ENCODE measurements around the gene ZNF500. TPM values are rescaled to one million over a fixed set of nuclear protein-coding genes. Genes with fewer than 3 reads are reported as not detected.
"Not testable (repeated sequence)": the region's sequence is repeated elsewhere in the genome, so short reads cannot be mapped to it uniquely, and the experiment has no call there.

Gene ZNF500
- total RNA-seq, 2 donors from 2014 or later = 7.9 TPM

- DNase-seq (ENCODE audit: low spot score) = no peak
- intact Hi-C loops (cut with DNase I) = no loop called here
Observed at GRCh38 chr16:4798456-4798855, 31.5 kb upstream of the ZNF500 start.

DNA sequence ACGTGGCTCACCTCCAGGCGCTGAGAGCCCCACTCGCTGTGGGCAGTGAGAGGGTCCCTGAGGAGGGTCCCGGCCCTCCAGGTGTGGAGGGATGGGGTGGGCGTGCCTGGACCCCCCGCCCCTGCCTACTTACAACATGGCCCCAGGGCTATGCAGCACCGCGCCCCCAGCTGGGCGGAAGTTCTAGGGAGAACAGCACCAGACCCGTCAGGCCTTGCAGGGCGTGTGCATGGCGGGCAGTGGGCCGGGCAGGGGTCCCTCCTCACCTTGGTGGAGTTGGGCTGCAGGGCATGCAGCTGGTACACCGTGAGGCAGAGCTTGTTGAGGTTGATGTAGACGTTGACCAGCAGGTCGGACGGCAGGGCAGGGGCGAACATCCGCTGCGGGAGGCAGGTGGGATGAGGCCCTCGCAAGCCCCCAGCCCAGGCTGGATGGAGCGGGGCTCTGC is 30.9 kb upstream of the ZNF500 start:
- DNase-seq (ENCODE audit: low spot score) = no peak
- intact Hi-C loops (cut with DNase I) = no loop called here

DNA sequence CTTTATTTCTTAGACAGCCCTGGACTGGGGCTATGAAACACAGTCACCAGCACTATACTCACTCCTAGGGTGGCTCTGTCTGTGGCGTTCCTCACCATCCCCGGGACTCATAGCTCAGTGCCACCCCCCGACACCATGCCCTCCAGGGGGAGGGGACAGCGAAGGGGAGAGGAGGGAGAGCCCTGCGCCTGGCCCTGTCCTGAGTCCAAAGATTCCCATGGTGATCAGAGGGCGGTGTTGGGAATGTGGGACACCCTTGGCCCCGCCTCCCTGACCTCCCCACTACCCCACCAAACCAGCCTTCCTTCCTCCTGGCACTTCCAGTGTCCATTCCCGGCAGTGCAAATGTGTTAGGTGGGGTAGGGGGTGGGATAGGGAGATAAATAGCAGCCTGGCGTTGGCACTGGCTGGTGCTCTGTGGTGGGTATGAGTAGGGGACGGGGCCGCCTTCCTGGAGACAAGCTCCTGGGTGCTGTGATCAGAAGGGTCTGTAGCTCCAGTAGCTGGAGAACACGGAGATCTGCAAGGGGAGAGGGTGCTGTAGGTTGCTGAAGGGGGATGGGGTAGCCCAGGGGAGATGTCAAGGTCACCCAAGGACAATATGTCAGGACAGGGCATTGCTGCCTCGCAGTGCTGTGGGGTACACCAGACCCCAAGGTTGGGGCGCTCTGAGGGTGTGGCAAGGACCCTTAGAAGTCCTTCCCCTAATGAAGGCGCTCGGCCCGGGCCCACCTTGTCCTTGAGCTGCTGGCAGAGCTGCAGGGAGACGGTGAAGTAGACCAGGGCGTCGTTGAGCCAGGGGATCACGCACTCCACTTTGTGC is 30.2 kb upstream of the ZNF500 start:
- intact Hi-C loops (cut with DNase I) = no loop called here
- no peak for DNase-seq (ENCODE audit: low spot score)

DNA sequence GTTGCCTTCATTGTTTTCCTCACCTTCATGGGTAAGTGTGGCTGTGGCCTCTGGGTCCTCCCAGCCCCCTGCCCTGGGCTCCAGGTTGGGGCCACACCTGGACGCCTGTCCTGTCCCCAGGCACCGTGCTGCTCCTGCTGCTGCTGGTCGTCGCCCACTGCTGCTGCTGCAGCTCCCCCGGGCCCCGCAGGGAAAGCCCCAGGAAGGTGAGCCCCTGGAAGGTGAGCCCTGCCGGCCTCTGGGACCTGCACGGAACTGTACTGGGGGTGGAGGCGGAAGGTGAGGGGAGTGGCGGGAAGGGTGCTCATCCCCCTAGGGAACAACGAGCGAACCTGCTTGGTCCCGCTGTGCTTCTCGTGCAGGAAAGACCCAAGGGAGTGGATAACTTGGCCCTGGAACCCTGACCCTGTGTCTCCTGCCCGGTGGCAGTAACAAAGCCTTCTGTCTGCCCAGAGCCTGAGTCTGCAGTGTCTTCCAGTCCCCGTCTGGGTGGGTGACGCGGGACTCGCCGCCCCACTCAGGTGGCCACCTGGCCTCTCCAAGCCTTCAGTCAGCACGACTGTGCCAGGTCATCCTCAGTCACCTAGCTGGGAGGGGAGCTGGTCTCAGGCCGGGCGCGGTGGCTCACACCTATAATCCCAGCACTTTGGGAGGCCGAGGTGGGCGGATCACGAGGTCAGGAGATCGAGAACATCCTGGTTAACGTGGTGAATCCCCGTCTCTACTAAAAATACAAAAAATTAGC is 29.0 kb upstream of the ZNF500 start:
- no peak for DNase-seq (ENCODE audit: low spot score)
- intact Hi-C loops (cut with DNase I) = no loop called here

GRCh38 chr16:4795181-4795827 is 28.3 kb upstream of the ZNF500 start, which contains the start of gene SMIM22:
SMIM22 (plus strand) TSS chr16:4795369; CDS start chr16:4795735, 366 bp downstream.
- no peak for DNase-seq (ENCODE audit: low spot score)
- intact Hi-C loops (cut with DNase I) = no loop called here

DNA sequence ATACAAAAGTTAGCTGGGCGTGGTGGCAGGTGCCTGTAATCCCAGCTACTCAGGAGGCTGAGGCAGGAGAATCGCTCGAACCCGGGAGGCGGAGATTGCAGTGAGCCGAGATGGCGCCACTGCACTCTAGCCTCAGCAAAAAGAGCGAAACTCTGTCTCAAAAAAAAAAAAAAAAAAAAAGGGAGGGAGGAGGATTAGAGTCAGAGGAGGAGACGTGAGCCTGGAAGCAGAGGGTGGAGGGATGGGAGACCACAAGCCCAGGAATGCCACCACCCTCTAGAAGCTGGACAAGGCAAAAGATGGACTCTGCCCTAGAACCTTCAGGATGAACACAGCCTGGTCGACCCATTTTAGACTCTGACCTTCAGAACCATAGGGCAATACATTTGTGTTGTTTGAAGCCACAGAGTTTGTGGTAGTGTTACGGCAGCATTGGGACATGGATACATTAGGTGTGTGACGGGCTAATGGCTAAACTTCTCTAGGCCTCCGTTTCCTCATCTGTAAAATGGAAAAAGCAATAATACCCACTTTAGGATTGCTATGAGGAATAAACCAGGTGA is 26.1 kb upstream of the ZNF500 start:
- no peak for DNase-seq (ENCODE audit: low spot score)
- intact Hi-C loops (cut with DNase I) = no loop called here

DNA sequence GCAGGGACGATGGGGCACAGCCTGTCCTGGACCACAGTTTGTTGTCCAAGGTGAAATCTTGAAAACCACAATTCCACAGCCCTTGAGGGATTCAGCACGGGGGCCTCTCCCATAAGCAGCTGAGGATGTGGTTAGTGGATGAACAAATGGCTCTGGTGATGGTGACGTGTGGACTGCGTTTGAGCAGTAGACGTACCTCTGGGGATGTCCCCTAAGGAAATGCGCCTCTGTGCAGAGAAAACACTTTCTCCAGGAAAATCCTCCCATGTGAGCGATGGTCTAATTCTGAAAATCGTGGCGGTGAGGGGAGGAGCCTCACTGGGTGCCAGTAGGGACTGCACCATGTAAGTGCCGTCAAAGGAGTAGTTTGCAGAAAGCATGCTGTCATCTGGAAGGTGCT is 23.9 kb upstream of the ZNF500 start:
- intact Hi-C loops (cut with DNase I) = no loop called here
- DNase-seq (ENCODE audit: low spot score) = no peak

GRCh38 chr16:4790261-4790660 is 23.3 kb upstream of the ZNF500 start:
- DNase-seq (ENCODE audit: low spot score) = no peak
- intact Hi-C loops (cut with DNase I) = no loop called here

DNA sequence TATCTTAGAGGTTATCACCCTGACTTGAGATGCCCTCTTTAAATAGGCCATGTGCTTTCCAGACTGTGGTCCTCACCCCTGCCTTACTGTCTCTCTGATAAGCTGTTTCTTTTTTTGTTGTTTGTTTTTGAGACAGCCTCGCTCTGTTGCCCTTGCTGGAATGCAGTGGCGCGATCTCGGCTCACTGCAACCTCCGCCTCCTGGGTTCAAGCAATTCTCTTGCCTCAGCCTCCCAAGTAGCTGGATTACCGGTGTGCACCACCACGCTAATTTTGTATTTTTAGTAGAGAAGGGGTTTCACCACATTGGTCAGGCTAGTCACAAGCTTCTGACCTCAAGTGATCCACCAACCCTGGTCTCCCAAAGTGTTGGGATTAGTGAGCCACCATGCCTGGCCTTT is 21.9 kb upstream of the ZNF500 start:
- intact Hi-C loops (cut with DNase I) = no loop called here
- no peak for DNase-seq (ENCODE audit: low spot score)

- intact Hi-C loops (cut with DNase I) = no loop called here
- no peak for DNase-seq (ENCODE audit: low spot score)
Observed at GRCh38 chr16:4788489-4788889, 21.5 kb upstream of the ZNF500 start.

- DNase-seq (ENCODE audit: low spot score) = no peak
- intact Hi-C loops (cut with DNase I) = no loop called here
Observed at GRCh38 chr16:4787627-4788482, 20.9 kb upstream of the ZNF500 start, which contains the start of gene SEPTIN12. SEPTIN12 (minus strand) TSS chr16:4788345; CDS start chr16:4787645, 700 bp downstream.

- intact Hi-C loops (cut with DNase I) = no loop called here
Observed at GRCh38 chr16:4787068-4787467, 20.1 kb upstream of the ZNF500 start.

DNA sequence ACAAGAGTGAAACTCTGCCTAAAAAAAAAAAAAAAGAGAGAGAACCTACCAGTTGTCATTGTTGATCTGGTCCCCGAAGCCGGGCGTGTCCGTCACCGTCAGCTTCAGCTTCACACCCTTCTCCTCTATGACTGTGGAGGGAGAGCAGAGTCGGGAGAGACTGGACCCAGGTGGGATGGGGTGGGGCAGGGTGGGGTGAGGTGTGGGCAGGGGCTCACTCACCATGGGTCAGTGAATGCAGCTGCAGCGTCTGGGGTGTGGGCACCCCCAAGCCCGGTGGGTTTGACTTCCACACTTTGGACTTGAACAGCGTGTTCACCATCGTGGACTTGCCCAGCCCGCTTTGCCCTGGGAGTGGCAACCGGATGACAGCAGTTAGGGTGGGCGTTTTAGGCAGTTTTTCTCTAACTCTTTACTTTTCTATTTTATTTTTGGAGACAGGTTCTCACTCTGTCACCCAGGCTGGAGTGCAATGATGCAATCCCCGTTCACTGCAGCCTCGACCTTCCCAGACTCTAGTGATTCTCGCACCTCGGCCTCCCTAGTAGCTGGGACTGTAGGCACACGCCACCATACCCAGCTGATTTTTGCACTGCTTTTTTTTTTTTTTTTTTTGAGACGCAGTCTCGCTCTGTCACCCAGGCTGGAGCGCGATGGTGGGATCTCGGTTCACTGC is 18.9 kb upstream of the ZNF500 start:
- no peak for DNase-seq (ENCODE audit: low spot score)
- intact Hi-C loops (cut with DNase I) = no loop called here

More at GRCh38 chr16:4787068-4787467, 20.1 kb upstream of the ZNF500 start:
- DNase-seq (ENCODE audit: low spot score) = no peak

GRCh38 chr16:4784444-4784987 is 17.6 kb upstream of the ZNF500 start:
- DNase-seq (ENCODE audit: low spot score); intact Hi-C loops (cut with DNase I): not testable (repeated sequence)

GRCh38 chr16:4783951-4784336 is 17.0 kb upstream of the ZNF500 start:
- intact Hi-C loops (cut with DNase I) = no loop called here
- no peak for DNase-seq (ENCODE audit: low spot score)

- intact Hi-C loops (cut with DNase I) = no loop called here
Observed at GRCh38 chr16:4783251-4783950, 16.4 kb upstream of the ZNF500 start.

GRCh38 chr16:4780235-4780634 is 13.3 kb upstream of the ZNF500 start:
- intact Hi-C loops (cut with DNase I) = no loop called here

More at GRCh38 chr16:4783251-4783950, 16.4 kb upstream of the ZNF500 start:
- DNase-seq (ENCODE audit: low spot score) = no peak

More at GRCh38 chr16:4780235-4780634, 13.3 kb upstream of the ZNF500 start:
- no peak for DNase-seq (ENCODE audit: low spot score)
